Stimulated activated CD8-positive, alpha-beta memory T cell treated with anti-CD3 and anti-CD28 coated beads, Interleukin-12 subunit alpha, Interleukin-12 subunit beta, amount 100 ng/mL, for 1 hour (primary cell): ENCODE data around the gene SHANK3.

ENCODE experiments used
- DNase-seq: peaks from one replicate; pipeline ENCODE4 v3.0.0-alpha.2; 2020; ENCODE audit warnings: low read depth

Gene SHANK3

DNA sequence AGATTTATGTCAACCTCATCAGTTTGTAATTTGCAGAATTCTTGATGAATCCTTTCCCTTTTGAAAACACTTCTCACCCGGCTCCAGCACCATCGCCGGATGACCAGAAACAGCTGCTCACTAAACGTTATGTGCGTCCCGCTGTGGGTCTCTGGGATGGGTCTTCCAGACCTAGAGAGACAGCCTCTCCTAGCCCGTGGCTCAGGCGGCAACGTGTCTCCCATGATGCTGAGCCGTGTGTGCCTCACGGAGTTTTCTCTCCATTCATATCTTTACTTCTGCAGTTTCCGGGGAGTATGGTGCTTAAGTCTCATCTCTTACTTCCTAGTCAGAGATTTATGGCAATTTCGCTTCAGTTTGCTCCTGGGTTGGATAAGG lies 40.4 kb downstream of the SHANK3 start:
- DNase-seq, result no peak

DNA sequence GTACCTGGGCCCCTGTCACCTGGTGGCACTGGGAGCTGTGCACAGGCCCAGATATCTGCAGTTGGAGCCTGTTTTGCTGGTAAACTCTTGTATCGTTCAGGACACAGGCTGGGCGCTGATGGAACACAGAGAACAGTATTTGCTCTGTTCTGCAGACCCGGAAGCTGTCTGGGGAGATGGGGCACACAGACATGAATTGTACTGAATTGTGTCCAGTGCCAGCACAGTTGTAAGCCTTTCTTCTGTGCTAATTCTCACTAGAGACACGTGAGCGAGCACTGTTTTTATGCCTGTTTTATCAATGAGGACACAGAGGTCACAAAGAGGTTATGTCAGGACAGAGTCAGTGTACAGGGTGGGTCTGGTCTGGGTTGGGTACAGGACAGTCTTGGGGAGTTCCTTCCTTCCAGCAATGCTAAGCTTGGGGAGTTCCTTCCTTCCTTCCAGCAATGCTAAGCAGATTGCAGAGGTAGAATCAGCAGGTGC lies 41.0 kb downstream of the SHANK3 start:
- no peak for DNase-seq

- no peak for DNase-seq
Observed at GRCh38 chr22:50714150-50714549, 41.5 kb downstream of the SHANK3 start.

- DNase-seq, result no peak
Observed at GRCh38 chr22:50714631-50715179, 42.1 kb downstream of the SHANK3 start.

- no peak for DNase-seq
Observed at GRCh38 chr22:50715250-50715649, 42.6 kb downstream of the SHANK3 start.

DNA sequence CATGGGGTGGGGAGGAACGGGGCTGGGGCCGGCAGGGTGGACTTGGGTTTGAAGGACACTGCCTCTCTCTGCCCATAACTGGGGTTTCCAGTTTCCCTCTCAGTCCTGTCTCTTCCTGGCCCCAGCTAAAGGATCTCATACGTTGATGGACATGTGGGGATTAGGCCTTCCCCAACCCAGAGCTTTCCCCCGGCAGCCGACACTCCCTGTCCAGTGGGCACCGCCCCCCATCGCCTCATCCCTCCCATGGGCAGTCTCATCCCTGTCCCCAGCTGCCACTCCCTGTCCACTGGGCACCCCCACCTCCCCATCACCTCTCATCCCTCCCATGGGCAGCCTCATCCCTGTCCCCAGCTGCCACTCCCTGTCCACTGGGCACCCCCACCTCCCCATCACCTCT lies 43.2 kb downstream of the SHANK3 start:
- no peak for DNase-seq

GRCh38 chr22:50716290-50717024 lies 43.8 kb downstream of the SHANK3 start:
- DNase-seq, result no peak

DNA sequence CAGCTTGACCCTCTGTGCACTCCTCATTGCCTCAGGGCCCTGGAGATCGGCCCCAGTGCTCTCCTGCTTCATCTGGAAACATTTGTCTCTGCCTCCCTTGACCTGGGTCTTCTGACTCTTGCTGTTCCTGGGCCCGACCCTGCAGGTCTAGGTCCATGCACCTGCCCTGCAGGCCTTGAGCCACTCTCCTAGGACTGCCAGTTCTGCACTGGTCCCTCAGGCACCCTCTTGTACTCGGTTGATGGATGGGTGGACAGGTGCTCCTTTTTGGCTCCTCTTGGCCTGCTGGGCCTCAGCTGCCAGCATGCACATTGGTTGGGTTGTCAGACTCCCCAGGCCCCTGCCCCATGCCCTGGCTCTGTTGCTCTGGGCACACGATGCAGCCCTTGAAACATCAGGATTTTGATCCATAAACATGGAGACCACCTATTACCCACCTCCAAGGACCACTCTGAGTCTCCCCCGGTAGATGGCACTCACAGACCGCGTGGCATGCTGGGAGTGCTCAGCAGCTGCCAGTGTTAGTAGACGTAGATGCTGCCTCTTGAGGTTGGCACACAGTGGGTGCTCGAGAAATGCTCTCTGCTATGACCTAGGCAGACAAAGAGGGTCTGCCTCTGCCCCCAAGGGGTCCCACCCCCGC lies 45.2 kb downstream of the SHANK3 start:
- DNase-seq, result no peak

- no peak for DNase-seq
Observed at GRCh38 chr22:50718352-50718709, 45.7 kb downstream of the SHANK3 start.

DNA sequence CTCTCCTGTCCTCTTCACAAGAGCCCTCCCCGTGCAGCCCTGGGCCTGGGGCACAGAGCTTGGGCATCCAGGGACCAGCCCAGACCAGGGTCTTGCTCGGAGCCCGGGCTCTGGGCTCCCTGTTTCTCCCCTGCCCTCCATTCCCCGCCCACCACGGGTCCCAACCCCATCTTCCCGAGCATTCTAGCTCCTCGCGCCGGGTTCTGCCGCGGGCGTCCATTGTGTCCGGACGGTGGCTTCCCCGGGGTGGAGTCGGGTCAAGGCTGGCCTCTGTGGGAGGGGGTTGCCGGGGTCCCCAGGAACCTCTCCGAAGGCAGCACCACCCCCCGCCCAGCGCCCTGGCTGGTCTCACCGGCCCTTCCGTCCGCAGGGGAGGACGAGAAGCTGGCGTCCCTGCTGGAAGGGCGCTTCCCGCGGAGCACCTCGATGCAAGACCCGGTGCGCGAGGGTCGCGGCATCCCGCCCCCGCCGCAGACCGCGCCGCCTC lies 47.2 kb downstream of the SHANK3 start:
- no peak for DNase-seq

DNA sequence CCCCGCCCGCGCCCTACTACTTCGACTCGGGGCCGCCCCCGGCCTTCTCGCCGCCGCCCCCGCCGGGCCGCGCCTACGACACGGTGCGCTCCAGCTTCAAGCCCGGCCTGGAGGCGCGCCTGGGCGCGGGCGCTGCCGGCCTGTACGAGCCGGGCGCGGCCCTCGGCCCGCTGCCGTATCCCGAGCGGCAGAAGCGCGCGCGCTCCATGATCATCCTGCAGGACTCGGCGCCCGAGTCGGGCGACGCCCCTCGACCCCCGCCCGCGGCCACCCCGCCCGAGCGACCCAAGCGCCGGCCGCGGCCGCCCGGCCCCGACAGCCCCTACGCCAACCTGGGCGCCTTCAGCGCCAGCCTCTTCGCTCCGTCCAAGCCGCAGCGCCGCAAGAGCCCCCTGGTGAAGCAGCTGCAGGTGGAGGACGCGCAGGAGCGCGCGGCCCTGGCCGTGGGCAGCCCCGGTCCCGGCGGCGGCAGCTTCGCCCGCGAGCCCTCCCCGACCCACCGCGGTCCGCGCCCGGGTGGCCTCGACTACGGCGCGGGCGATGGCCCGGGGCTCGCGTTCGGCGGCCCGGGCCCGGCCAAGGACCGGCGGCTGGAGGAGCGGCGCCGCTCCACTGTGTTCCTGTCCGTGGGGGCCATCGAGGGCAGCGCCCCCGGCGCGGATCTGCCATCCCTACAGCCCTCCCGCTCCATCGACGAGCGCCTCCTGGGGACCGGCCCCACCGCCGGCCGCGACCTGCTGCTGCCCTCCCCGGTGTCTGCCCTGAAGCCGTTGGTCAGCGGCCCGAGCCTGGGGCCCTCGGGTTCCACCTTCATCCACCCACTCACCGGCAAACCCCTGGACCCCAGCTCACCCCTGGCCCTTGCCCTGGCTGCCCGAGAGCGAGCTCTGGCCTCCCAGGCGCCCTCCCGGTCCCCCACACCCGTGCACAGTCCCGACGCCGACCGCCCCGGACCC lies 48.0 kb downstream of the SHANK3 start:
- no peak for DNase-seq

GRCh38 chr22:50721257-50721844 lies 48.7 kb downstream of the SHANK3 start:
- no peak for DNase-seq

DNA sequence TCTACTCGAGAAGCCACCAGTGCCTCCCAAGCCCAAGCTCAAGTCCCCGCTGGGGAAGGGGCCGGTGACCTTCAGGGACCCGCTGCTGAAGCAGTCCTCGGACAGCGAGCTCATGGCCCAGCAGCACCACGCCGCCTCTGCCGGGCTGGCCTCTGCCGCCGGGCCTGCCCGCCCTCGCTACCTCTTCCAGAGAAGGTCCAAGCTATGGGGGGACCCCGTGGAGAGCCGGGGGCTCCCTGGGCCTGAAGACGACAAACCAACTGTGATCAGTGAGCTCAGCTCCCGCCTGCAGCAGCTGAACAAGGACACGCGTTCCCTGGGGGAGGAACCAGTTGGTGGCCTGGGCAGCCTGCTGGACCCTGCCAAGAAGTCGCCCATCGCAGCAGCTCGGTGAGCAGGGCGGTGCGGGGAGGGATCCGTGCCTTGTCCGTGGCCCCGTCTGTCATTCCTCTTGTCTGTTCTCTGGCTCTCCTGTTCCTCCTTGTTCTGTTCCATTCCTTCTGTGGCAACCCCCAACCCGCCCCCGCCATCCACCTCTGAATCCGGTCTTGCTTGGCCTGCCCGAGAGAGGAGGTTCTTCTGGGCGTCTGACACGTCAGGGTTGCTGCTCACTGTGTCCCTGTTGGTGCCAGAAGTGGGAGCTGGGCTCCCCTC lies 49.6 kb downstream of the SHANK3 start:
- DNase-seq, result no peak
